HFF-Myc (cell line): ENCODE results near the gene GALNT15.

Source experiments
- DNase-seq: peaks from one replicate; pipeline ENCODE4 v3.0.0-alpha.2; 2011; ENCODE audit warnings: low read depth; ENCODE audit errors: extremely low read depth
- H3K4me3 ChIP-seq: replicated peaks from 2 replicates; pipeline ENCODE4 v1.5.1; 2011; ENCODE audit warnings: low read depth, mild to moderate bottlenecking, control low read depth, low read length
- TF ChIP-seq, protein P1 (sequence below): IDR thresholded peaks from 2 replicates; pipeline ENCODE4 v1.5.1; 2012; ENCODE audit warnings: mild to moderate bottlenecking, low read depth, low read length, control low read depth; ENCODE audit errors: missing control alignments

GALNT15 gene

DNA sequence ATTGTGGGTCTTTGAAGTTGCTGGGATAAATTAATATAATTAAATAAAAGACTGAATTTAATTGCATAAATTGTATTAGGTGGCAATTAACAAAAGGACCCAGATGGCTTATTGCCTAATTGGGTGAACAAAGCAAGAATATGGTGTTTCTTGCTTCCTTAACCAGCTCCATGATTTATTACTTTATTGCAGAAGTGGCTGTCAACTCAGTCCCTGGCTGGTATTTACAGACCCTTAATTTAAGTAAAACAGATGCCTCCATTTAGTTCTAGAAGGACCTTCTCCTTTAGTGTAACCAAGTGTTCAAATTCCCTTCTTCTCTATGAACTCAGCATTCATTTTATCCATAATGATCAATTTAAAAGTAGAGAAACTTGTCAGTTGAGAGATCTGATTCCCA is 55.2 kb downstream of the GALNT15 start:
- TF ChIP-seq, protein P1, sequence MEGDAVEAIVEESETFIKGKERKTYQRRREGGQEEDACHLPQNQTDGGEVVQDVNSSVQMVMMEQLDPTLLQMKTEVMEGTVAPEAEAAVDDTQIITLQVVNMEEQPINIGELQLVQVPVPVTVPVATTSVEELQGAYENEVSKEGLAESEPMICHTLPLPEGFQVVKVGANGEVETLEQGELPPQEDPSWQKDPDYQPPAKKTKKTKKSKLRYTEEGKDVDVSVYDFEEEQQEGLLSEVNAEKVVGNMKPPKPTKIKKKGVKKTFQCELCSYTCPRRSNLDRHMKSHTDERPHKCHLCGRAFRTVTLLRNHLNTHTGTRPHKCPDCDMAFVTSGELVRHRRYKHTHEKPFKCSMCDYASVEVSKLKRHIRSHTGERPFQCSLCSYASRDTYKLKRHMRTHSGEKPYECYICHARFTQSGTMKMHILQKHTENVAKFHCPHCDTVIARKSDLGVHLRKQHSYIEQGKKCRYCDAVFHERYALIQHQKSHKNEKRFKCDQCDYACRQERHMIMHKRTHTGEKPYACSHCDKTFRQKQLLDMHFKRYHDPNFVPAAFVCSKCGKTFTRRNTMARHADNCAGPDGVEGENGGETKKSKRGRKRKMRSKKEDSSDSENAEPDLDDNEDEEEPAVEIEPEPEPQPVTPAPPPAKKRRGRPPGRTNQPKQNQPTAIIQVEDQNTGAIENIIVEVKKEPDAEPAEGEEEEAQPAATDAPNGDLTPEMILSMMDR = no peak
- no peak for DNase-seq
- H3K4me3 ChIP-seq = no peak overlapping the region

DNA sequence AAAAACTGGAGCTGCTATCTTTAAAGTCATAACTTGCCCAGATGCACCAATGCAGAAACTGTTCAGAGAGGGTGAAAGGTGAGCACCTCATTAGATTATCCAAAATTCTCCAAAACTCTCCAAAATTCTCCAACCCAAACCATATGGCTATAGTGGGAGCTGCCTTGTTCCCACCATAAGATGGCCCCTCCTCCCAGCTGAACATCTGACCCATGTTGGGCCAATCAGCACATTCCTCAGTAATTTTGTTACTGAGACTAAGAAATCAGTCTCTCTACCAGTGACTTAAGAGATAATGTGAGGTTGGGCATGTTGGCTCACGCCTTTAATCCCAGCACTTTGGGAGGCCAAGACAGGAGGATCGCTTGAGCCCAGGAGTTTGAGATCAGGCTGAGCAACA is 57.5 kb downstream of the GALNT15 start:
- TF ChIP-seq, protein P1 = no peak

DNA sequence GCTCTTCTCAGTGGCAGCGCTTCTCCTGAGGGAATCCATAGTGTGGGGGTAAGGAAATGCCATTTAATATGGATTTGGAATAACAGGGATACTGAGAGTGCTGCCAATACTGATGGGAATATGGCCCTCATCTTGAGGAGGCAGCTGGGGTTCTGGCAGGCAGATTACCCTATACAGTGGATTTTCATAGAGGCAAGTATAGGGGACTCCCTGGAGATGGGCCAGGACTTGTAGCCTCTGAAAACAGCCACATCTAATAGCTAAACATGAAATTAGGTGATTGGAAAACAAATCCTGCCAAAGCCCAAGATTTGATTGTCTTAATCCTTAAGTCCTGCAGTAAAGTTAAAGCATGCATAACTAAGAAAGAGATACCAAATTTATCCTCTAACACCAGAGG is 59.3 kb downstream of the GALNT15 start:
- TF ChIP-seq, protein P1 = no peak
- H3K4me3 ChIP-seq = no peak overlapping the region
- DNase-seq = no peak

More for the DNA sequence above, 57.5 kb downstream of the GALNT15 start:
- H3K4me3 ChIP-seq = no peak overlapping the region
- DNase-seq = no peak

DNA sequence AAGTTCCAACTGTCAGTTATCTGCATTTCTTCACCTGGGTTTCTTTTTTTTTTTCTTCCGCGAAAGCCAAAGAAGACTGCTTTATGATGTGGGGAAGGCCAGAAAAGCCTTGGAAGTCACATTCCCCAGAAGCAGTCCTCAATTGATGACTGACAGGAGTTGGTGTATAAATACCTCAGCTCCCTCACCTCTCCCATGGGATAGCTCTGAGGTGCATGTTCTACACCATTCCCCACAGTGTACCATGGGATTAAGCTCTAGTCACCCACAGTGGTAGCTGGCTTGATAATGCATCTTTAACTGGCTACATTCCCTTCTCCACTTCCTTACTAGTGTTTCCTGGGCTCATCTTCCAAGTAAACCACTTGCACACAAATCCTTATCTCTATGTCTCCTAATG is 59.8 kb downstream of the GALNT15 start:
- H3K4me3 ChIP-seq = no peak overlapping the region
- TF ChIP-seq, protein P1 = no peak
- no peak for DNase-seq

DNA sequence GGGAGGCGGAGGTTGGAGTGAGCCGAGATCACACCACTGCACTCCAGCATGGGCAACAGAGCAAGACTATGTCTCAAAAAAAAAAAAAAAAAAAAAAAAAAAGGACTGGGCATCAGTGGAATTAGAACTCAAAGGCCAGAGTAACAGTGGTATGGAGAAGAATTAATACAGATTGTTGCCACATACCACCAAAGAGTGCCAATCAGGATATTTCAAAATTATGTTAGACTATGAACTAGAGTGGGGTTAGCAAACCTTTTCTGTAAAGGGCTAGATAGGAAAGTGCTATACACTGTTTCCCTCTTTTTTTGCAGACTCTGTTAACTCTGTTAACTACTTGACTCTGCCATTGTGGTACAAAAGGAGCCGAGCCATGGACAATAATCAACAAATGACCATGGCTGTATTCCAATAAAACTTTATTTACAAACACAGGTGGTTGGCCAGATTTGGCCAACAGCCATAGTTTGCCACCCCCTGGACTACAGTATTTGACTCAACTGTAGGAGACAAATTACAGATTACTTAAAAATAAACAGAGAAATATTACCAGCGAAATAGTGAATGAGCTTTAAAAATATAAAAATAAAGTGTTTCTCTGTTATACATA is 61.7 kb downstream of the GALNT15 start:
- TF ChIP-seq, protein P1 = no peak
- H3K4me3 ChIP-seq = no peak overlapping the region
- no peak for DNase-seq

DNA sequence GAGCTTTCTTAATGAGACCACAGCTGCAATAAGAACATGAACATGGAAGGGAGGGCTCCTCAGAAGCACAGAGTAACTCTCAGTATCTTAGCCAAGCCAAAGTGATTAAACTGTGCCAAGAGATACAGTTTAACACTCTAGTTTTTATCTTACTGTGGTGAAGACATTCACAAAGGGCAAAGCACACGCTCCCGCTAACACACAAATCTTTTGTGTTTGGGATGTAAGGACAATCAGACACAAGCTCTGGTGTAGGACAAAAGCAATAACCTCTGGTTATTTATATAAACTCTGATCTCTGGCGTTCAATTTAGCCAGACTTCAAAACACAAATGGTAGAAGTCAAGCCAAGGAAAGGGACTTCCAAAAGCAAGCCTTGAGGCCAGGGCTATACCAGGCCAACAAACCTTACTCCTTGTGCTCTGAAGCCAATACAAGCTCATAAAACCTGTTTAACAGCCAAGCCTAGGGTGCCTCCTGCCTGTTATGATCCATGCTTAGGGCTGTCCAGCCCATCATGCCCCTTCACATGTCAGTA is 62.4 kb downstream of the GALNT15 start:
- TF ChIP-seq, protein P1 = no peak
- no peak for DNase-seq
- no peak overlapping the region for H3K4me3 ChIP-seq
